Cardiac fibroblast (primary cell): ENCODE results near the gene SCAF4.

Experiments used
- DNase-seq, 2 donors: peaks; one replicate each; pipeline versions ENCODE4 v3.0.0 to v3.0.0-alpha.2; 2010; ENCODE audit warnings: low read depth in 2 of 2
- H3K4me3 ChIP-seq, 2 donors: replicated peaks in 1 of 2; 1 replicate in 1 of 2; 2 replicates in 1 of 2; pipeline ENCODE4 v1.5.1; 2011; ENCODE audit warnings: low read depth in 2 of 2, low read length in 2 of 2, mild to moderate bottlenecking in 2 of 2, moderate library complexity in 1 of 2
- CTCF ChIP-seq: IDR thresholded peaks from one replicate; pipeline ENCODE4 v1.5.1; 2011; ENCODE audit warnings: low read depth, mild to moderate bottlenecking, low read length, inconsistent platforms

SCAF4 gene

DNA sequence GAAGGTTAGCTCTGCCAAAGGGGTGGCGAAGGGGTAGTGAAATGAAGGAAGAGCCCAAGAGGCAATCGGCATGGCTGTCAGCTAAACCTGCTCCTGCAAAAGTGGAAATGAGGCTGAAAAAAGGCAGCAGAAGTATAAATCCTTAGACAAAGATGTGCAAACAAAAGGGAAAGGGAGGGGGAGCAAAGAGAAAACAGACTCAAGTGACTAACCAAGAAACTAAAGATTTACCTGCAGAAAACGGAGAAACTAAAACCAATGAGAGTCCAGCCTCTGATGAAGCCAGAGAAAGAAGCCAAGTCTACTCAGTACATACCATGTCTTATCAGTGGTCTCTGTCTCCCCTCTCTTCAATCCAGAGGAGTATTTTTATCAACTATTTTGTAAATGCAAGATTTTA, 25.4 kb downstream of the SCAF4 start:
- no peak for TF ChIP-seq CTCF
- no peak for DNase-seq
- H3K4me3 ChIP-seq: no peak overlapping the region

- no peak for DNase-seq
- no peak overlapping the region for H3K4me3 ChIP-seq
- TF ChIP-seq CTCF: no peak
These were observed 31.9 kb downstream of the SCAF4 start for GRCh38 chr21:31700040-31700439.

DNA sequence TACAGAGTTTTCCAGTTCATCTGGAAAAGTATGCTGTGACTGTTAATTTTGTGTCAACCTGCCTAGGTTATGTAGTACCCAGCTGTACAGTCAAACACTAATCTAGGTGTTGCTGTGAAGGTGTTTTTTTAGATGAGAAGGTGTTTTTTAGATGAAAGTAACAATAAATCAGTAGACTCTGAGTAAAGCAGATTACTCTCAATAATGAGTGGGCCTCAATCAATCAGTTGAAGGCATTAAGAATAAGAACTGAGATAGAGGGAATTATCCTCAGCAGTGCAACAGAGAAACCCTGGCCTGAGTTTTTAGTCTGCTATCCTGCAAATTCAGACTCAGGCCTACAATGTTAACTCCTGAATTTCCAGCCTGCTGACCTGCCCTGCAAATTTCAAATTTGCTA, 33.5 kb downstream of the SCAF4 start:
- DNase-seq: no peak
- no peak overlapping the region for H3K4me3 ChIP-seq
- no peak for TF ChIP-seq CTCF

- no peak overlapping the region for H3K4me3 ChIP-seq
- TF ChIP-seq CTCF: no peak
- no peak for DNase-seq
These were observed 35.5 kb downstream of the SCAF4 start for GRCh38 chr21:31696424-31696823.

DNA sequence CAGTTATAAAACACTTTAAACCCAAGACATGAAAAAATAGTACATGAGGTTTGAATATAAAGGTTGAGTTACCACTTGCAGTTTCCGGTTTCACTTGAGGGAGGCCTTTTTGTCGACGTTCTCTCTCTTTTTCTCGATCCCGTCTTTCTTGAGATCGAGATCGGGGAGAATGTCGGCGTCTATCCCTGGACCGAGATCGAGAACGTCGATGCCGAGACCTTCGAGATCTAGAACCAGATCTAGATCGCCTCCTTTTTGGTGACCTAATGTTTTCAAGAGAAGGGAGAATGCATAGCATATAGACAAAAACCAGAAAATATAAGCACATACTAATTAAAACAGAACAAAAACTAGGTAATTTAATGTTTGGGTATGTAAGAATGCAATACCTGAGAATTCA, 38.7 kb downstream of the SCAF4 start:
- TF ChIP-seq CTCF: no peak
- DNase-seq: no peak
- no peak overlapping the region for H3K4me3 ChIP-seq

DNA sequence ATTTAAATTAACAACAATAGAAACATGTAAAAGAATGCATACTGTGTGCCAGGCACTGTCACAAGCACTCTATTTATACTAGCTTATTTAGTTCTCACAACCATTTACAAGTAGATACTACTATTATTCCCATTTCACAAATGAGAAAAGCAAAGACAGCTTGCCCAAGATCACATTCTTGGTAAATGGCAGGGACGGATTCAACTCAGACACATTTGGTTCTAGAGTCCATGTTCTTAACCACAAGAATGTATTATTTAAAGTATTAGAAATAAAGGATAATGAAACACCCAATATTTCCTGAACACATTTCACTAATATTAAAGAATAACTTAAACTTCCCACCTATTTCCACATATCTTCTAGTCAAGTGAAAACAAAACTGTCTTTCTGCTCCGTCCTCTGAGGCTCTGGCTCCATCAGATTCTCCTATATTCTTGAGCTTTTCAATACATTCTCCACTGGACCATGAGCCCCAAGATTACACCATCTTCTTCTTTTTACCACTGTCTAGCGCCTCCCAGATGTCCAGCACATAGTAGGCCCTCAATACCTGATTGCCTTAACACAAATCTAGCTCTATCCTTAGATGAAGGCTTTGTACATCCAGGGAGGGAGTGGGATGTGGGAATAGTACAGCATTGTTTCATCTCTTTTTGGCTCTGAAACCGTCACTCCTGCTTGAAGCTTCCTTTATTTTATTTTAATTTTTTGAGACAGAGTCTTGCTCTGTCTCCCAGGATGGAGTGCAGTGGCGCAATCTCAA, 43.1 kb downstream of the SCAF4 start:
- no peak for DNase-seq
- no peak for TF ChIP-seq CTCF
- H3K4me3 ChIP-seq: no peak overlapping the region

DNA sequence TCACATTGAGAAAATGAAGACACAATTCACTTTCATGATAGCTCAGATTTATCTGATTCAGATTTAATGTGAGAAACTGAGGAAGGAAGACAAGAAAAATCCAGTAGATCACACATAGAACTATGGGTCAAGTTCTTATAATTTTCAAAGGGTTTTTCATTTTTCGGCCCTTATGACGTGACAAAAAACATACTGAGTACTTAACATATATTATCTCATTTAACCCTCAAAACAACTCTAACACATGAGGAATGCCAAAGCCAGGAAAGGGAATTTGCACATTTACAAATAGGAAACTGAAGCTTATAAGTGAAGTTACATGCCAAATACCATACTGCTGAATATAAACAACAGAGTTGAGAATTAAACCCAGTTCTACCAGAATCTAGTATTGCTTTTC, 44.8 kb downstream of the SCAF4 start:
- H3K4me3 ChIP-seq: no peak overlapping the region
- TF ChIP-seq CTCF: no peak
- no peak for DNase-seq
